ENCODE data around the gene QSOX1.

- TF ChIP-seq CTCF (IDR thresholded peaks at IDR 0.05; ENCODE audit: poor library complexity) = no peak
- TF ChIP-seq EZH2 (IDR thresholded peaks at IDR 0.05; ENCODE audit: borderline replicate concordance) = no peak
These were observed 90.2 kb downstream of the QSOX1 start for GRCh38 chr1:180244840-180245239.

Measured in hepatocyte (in vitro differentiated cells).